ENCODE measurements around the gene TP53INP2. TPM values are rescaled to one million over a fixed set of nuclear protein-coding genes. Genes with fewer than 3 reads are reported as not detected.

Gene TP53INP2
- total and polyA plus RNA-seq, 4 experiments from 2014 or later = 0.23 to 1.2 (median 0.86) TPM; not detected in 1

DNA sequence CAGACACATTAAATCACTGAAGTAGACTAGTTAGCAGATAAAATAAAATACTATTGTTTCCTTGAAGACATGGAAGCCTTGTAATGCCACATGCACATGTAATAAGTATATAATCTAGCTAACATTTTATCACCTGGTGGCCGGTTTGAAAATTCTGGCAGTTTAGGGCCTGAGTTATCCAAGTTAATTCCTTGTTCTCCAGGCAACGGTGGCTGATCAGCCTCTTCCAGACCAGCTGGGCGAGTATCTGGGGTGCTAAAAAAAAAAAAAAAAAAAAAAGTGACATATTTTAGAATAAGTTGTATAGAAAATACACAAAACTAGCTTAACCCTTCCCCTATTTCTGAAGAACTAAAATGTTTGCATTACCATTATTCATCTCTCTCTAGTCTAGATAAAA, 42.5 kb downstream of the TP53INP2 start:
- DNase-seq = no peak
- Mint-ChIP-seq H3K27me3 (no peaks in the 10 kb centered on the region), H3K27ac (no peak overlapping the region), H3K9me3 (no peaks in the 10 kb centered on the region), H3K4me1 (peaks cover 0 to 5% (median 0%) of the 10 kb centered on the region in 4 donors), H3K4me3 (no peak overlapping the region), H3K36me3 (peaks cover 43 to 71% of the 10 kb centered on the region in 2 donors)
- H3K27me3 ChIP-seq (ENCODE audit: insufficient read depth, low read length) = no peaks in the 10 kb centered on the region
- H3K27ac ChIP-seq (ENCODE audit: low read depth, low read length) = no peak overlapping the region
- no peak overlapping the region for H3K4me3 ChIP-seq (ENCODE audit: low read length in 2 of 2)
- no peaks in the 10 kb centered on the region for H3K4me1 ChIP-seq (ENCODE audit: insufficient read depth, low read length)
- H3K36me3 ChIP-seq (ENCODE audit: insufficient read depth, low read length) = peaks cover 37% of the 10 kb centered on the region
- POLR2A ChIA-PET (ENCODE audit: partially characterized antibody) = no interaction called here
- H3K9me3 ChIP-seq (ENCODE audit: control insufficient read depth in 1 of 2, low read length in 2 of 2) = no peaks in the 10 kb centered on the region
- CTCF ChIA-PET (ENCODE audit: partially characterized antibody) = interaction anchor here (0.9 to 1.3 kb wide), 2 partner anchors 10 to 18 kb away, joined by 3 read pairs; no protein-coding TSS in a partner anchor
- intact Hi-C loops (cut with micrococcal nuclease) = no loop called here

DNA sequence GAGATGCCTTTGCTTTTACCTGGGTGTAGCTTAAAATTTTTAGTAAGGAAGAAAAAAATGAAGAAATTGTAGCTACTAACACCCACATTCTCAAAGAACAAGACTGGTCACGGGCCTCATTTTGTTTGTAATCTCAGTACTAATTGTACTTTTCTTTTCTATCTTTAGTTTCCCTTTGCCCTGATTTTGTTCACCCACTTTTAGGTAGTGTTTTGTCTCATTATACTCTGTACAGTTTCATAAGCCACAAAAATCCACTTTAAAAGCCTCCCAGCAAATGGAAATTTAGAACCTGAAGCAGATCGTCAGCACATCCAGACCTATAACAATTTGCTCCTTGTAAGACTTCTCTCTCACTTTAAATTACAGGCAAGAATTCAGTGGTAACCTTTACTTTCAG, 43.3 kb downstream of the TP53INP2 start:
- H3K27ac ChIP-seq (ENCODE audit: low read depth, low read length) = no peak overlapping the region
- no peak overlapping the region for H3K4me3 Mint-ChIP-seq
- no peak overlapping the region for H3K4me3 ChIP-seq (ENCODE audit: low read length in 2 of 2)
- peaks cover 41 to 71% of the 10 kb centered on the region in 2 donors for H3K36me3 Mint-ChIP-seq
- no peaks in the 10 kb centered on the region for H3K4me1 ChIP-seq (ENCODE audit: insufficient read depth, low read length)
- POLR2A ChIA-PET (ENCODE audit: partially characterized antibody) = no interaction called here
- CTCF ChIA-PET (ENCODE audit: partially characterized antibody) = interaction anchor here (0.9 to 1.7 kb wide), 3 partner anchors 9 to 22 kb away, joined by 3 to 6 read pairs (median 3); no protein-coding TSS in a partner anchor
- H3K4me1 Mint-ChIP-seq = peaks cover 0 to 2% (median under 1%) of the 10 kb centered on the region in 4 donors
- no peaks in the 10 kb centered on the region for H3K27me3 Mint-ChIP-seq
- H3K27me3 ChIP-seq (ENCODE audit: insufficient read depth, low read length) = no peaks in the 10 kb centered on the region
- no peaks in the 10 kb centered on the region for H3K9me3 ChIP-seq (ENCODE audit: control insufficient read depth in 1 of 2, low read length in 2 of 2)
- DNase-seq = no peak
- peaks cover 38% of the 10 kb centered on the region for H3K36me3 ChIP-seq (ENCODE audit: insufficient read depth, low read length)
- no peaks in the 10 kb centered on the region for H3K9me3 Mint-ChIP-seq
- H3K27ac Mint-ChIP-seq = peak overlapping the region in 3 of 7 donors; percentile 10 to 87 (median 51)
- intact Hi-C loops (cut with micrococcal nuclease) = no loop called here

DNA sequence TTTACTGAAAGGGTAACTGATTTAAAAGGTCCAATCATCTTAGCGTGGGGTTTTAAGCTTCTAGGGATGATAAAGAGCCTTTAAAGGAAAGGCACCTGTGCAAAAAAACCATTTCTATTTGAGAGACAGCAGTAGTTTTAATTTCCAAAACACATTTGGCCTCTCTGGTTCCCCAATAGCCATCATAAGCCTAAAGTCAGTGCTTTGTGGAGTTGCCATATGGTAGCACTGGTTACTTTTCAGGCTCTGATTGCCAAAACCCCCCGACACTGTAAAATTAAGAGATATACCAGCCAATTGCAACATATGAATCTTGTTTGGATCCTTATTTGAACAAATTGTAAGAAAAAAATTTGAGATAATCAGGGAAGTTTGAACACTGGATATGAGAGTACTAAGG, 44.6 kb downstream of the TP53INP2 start:
- Mint-ChIP-seq H3K4me3 (no peak overlapping the region), H3K27ac (peak overlapping the region in 1 of 7 donors; percentile 1), H3K4me1 (peaks cover 0 to 2% (median 0%) of the 10 kb centered on the region in 4 donors), H3K9me3 (no peaks in the 10 kb centered on the region), H3K36me3 (peaks cover 35 to 63% of the 10 kb centered on the region in 2 donors), H3K27me3 (no peaks in the 10 kb centered on the region)
- Histone ChIP-seq H3K27ac (ENCODE audit: low read depth, low read length) (no peak overlapping the region), H3K4me3 (ENCODE audit: low read length in 2 of 2) (no peak overlapping the region), H3K4me1 (ENCODE audit: insufficient read depth, low read length) (no peaks in the 10 kb centered on the region), H3K27me3 (ENCODE audit: insufficient read depth, low read length) (no peaks in the 10 kb centered on the region), H3K9me3 (ENCODE audit: control insufficient read depth in 1 of 2, low read length in 2 of 2) (no peaks in the 10 kb centered on the region), H3K36me3 (ENCODE audit: insufficient read depth, low read length) (peaks cover 31% of the 10 kb centered on the region)
- CTCF ChIA-PET (ENCODE audit: partially characterized antibody) = interaction anchor here (1.7 kb wide), 1 partner anchor 21 kb away, joined by 6 read pairs; no protein-coding TSS in a partner anchor
- POLR2A ChIA-PET (ENCODE audit: partially characterized antibody) = interaction anchor here (0.5 kb wide), 1 partner anchor 56 kb away, joined by 3 read pairs; no protein-coding TSS in a partner anchor
- DNase-seq = no peak
- intact Hi-C loops (cut with micrococcal nuclease) = no loop called here

DNA sequence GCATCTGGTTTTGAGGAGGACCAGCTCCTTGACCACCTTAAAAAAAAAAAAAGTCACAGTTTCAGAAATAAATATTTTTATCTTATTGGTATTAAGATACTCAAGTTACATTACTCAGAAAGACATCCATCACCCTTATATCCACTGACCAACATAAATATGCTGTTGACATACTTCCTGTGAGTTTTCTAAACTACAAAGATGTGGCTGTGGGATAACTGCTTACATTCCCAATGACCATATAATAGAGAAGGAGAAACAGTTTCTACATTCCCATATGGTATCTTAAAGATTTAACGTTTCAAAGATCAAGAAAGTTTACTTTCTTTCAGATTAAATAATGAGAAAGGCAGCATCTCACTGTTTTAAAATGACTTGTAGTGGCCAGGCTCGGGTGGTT, 46.3 kb downstream of the TP53INP2 start:
- no peaks in the 10 kb centered on the region for H3K27me3 Mint-ChIP-seq
- no peak for DNase-seq
- Histone ChIP-seq H3K36me3 (ENCODE audit: insufficient read depth, low read length) (peaks cover 36% of the 10 kb centered on the region), H3K4me1 (ENCODE audit: insufficient read depth, low read length) (no peaks in the 10 kb centered on the region), H3K27me3 (ENCODE audit: insufficient read depth, low read length) (no peaks in the 10 kb centered on the region), H3K4me3 (ENCODE audit: low read length in 2 of 2) (no peak overlapping the region), H3K9me3 (ENCODE audit: control insufficient read depth in 1 of 2, low read length in 2 of 2) (no peaks in the 10 kb centered on the region), H3K27ac (ENCODE audit: low read depth, low read length) (no peak overlapping the region)
- intact Hi-C loops (cut with micrococcal nuclease) = no loop called here
- H3K27ac Mint-ChIP-seq = peak overlapping the region in 1 of 7 donors; percentile 29
- H3K9me3 Mint-ChIP-seq = no peaks in the 10 kb centered on the region
- H3K4me1 Mint-ChIP-seq = peaks cover 0 to 2% (median 0%) of the 10 kb centered on the region in 4 donors
- peaks cover 43 to 64% of the 10 kb centered on the region in 2 donors for H3K36me3 Mint-ChIP-seq
- POLR2A ChIA-PET (ENCODE audit: partially characterized antibody) = no interaction called here
- CTCF ChIA-PET (ENCODE audit: partially characterized antibody) = no interaction called here
- no peak overlapping the region for H3K4me3 Mint-ChIP-seq

DNA sequence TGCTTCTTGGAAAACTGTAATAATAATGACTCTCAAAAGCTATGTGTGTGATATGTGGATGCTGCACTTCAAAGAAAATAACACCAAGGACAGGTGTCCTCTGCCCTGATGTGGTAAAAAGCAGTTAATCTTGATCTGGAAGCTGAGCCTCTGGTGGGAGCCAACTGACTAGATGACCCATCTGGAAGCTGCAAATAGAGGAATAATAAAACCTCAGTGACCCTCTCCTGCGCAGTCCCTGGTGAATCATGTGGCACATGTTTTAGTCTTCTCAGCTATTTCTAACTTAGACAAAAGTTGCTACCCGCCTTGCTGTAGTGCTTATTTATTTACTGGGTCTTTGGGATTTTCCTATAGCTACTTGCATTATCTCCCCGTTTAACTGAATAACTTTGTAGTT, 47.3 kb downstream of the TP53INP2 start:
- Mint-ChIP-seq H3K4me1 (peaks cover 0 to 2% (median 0%) of the 10 kb centered on the region in 4 donors), H3K36me3 (peaks cover 41 to 60% of the 10 kb centered on the region in 2 donors), H3K4me3 (no peak overlapping the region), H3K9me3 (no peaks in the 10 kb centered on the region), H3K27ac (no peak overlapping the region), H3K27me3 (no peaks in the 10 kb centered on the region)
- Histone ChIP-seq H3K27me3 (ENCODE audit: insufficient read depth, low read length) (no peaks in the 10 kb centered on the region), H3K9me3 (ENCODE audit: control insufficient read depth in 1 of 2, low read length in 2 of 2) (no peaks in the 10 kb centered on the region), H3K36me3 (ENCODE audit: insufficient read depth, low read length) (peaks cover 40% of the 10 kb centered on the region), H3K4me3 (ENCODE audit: low read length in 2 of 2) (no peak overlapping the region), H3K4me1 (ENCODE audit: insufficient read depth, low read length) (no peaks in the 10 kb centered on the region), H3K27ac (ENCODE audit: low read depth, low read length) (no peak overlapping the region)
- ChIA-PET POLR2A (ENCODE audit: partially characterized antibody) (no interaction called here), CTCF (ENCODE audit: partially characterized antibody) (interaction anchor here (1.9 to 2.1 kb wide), 2 partner anchors 16 to 18 kb away, joined by 5 to 12 read pairs; no protein-coding TSS in a partner anchor)
- intact Hi-C loops (cut with micrococcal nuclease) = no loop called here
- DNase-seq = no peak

DNA sequence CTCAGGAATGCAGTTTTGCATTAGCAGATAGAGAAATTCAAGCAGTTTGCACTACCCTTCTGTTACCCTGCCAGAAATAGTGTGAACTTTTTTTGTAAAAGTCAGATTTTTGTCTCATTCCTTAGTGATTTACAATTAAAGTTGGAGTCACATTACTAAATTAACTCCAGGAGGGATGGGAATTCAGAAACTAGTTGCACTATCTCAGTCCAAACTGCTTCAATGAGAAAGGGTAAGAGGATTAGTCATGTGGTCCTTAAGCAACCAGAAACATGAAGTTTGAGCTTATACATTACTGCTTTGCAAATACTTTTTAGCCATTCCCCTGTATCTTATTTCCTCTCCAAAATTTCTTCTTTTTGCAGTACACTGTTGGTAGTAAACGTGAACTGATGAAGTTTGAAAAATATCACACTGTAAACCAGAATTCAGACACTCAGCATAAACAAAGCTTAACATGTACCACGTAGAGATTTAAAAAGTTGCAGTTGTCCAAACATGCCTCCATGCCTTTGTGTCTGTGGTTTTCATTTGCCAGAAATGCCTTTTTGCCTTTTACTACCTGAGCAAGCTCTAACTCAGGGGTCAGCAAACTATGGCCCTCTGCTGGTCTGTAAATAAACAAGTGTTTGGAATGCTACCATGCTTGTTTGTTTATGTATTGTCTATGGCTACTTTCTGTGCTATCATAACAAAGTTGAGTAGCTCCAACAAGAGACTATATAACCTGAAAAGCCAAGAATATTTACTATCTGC, 49.7 kb downstream of the TP53INP2 start:
- Histone ChIP-seq H3K27ac (ENCODE audit: low read depth, low read length) (no peak overlapping the region), H3K4me3 (ENCODE audit: low read length in 2 of 2) (no peak overlapping the region), H3K36me3 (ENCODE audit: insufficient read depth, low read length) (peaks cover 62% of the 10 kb centered on the region), H3K4me1 (ENCODE audit: insufficient read depth, low read length) (no peaks in the 10 kb centered on the region), H3K9me3 (ENCODE audit: control insufficient read depth in 1 of 2, low read length in 2 of 2) (no peaks in the 10 kb centered on the region), H3K27me3 (ENCODE audit: insufficient read depth, low read length) (no peaks in the 10 kb centered on the region)
- intact Hi-C loops (cut with micrococcal nuclease) = no loop called here
- ChIA-PET POLR2A (ENCODE audit: partially characterized antibody) (no interaction called here), CTCF (ENCODE audit: partially characterized antibody) (interaction anchor here (1.3 to 1.8 kb wide), 2 partner anchors 16 to 215 kb away, joined by 3 to 7 read pairs; no protein-coding TSS in a partner anchor)
- Mint-ChIP-seq H3K9me3 (no peaks in the 10 kb centered on the region), H3K4me3 (no peak overlapping the region), H3K36me3 (peaks cover 50 to 70% of the 10 kb centered on the region in 2 donors), H3K4me1 (peaks cover 0 to 2% (median 0%) of the 10 kb centered on the region in 4 donors), H3K27ac (no peak overlapping the region), H3K27me3 (no peaks in the 10 kb centered on the region)
- DNase-seq = no peak

DNA sequence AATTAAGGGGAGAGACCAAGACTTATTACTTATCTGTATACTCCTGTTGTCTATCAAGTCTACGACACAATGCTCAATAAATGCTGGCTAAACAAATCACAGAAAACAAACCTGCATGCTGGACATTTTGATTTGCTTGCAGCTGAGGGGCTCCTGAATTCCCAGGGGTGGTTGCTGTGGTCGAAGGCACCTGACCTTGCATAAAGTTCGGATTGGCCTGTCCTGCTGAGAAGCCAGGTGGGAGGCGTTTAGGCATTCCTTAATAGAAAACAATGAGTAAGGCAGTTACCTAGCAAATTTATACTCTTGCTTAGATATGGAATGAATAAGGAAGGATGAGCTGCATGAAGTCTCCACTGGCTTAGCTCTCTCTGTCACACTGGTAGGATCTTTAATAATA, 50.5 kb downstream of the TP53INP2 start:
- Histone ChIP-seq H3K4me3 (ENCODE audit: low read length in 2 of 2) (no peak overlapping the region), H3K27ac (ENCODE audit: low read depth, low read length) (no peak overlapping the region), H3K4me1 (ENCODE audit: insufficient read depth, low read length) (no peaks in the 10 kb centered on the region), H3K27me3 (ENCODE audit: insufficient read depth, low read length) (no peaks in the 10 kb centered on the region), H3K36me3 (ENCODE audit: insufficient read depth, low read length) (peaks cover 57% of the 10 kb centered on the region), H3K9me3 (ENCODE audit: control insufficient read depth in 1 of 2, low read length in 2 of 2) (no peaks in the 10 kb centered on the region)
- intact Hi-C loops (cut with micrococcal nuclease) = no loop called here
- Mint-ChIP-seq H3K4me3 (no peak overlapping the region), H3K36me3 (peaks cover 49 to 68% of the 10 kb centered on the region in 2 donors), H3K4me1 (peaks cover 0 to 2% (median 0%) of the 10 kb centered on the region in 4 donors), H3K27ac (peak overlapping the region in 2 of 7 donors; percentile 3 to 14), H3K27me3 (no peaks in the 10 kb centered on the region), H3K9me3 (no peaks in the 10 kb centered on the region)
- DNase-seq = no peak
- POLR2A ChIA-PET (ENCODE audit: partially characterized antibody) = no interaction called here
- CTCF ChIA-PET (ENCODE audit: partially characterized antibody) = interaction anchor here (0.6 to 1.8 kb wide), 2 partner anchors 15 to 217 kb away, joined by 3 to 7 read pairs; no protein-coding TSS in a partner anchor
